ENCODE results near the gene CTBP1.

DNA sequence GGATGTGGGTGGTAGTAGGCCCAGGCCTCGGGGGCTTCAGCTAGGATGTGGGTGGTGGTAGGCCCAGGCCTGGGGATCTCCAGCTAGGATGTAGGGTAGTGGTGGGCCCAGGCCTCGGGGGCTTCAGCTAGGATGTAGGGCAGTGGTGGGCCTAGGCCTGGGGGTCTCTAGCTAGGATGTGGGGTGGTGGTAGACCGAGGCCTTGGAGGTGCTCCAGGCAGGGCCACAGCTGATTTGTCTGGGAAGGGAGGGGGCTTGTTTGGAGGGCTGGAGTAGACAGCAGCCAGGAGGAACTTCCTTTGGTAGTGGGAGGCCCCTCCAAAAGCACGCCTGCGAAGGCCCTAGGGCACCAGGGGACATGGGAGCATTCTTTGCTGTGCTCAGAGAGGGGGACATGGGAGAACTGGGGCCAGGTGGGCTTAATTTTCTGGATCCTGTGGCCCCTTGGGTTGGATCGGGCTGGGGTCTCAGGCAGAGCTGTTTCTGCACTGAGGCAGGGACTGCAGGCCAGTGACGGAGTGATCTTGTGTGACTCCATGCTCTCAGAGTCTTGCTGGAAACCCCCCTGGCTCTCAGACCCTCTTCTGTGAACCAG is 73.2 kb downstream of the CTBP1 start:
- TF ChIP-seq CTCF (IDR thresholded peaks at IDR 0.05): no peak
- TF ChIP-seq POLR2A (IDR thresholded peaks at IDR 0.05): no peak

Measured in breast epithelium (tissue), 3 donors.